Hematopoietic multipotent progenitor cell treated with erythropoietin and hydrocortisone succinate and interleukin-3 and kit ligand, for 6 days (in vitro differentiated cells): ENCODE data around the gene IBSP.

Experiments used
- DNase-seq: peaks from one replicate; pipeline ENCODE4 v3.0.0-alpha.2; 2015

Gene IBSP

GRCh38 chr4:87799301-87800113, at the start of gene IBSP:
Gene IBSP, plus strand, starts transcription at chr4:87799554. Its CDS starts 2,808 bp downstream, at chr4:87802362.
- no peak for DNase-seq

- no peak for DNase-seq
Measured at GRCh38 chr4:87749883-87750282, 49.5 kb upstream of the IBSP start.

GRCh38 chr4:87758270-87758669, 41.1 kb upstream of the IBSP start:
- DNase-seq: no peak

GRCh38 chr4:87762311-87762710, 37.0 kb upstream of the IBSP start:
- DNase-seq: no peak

- no peak for DNase-seq
Measured at GRCh38 chr4:87781569-87781968, 17.8 kb upstream of the IBSP start.

GRCh38 chr4:87783781-87784180, 15.6 kb upstream of the IBSP start:
- DNase-seq: no peak

- peak; percentile 34 for DNase-seq
Measured at GRCh38 chr4:87785731-87786509, 13.4 kb upstream of the IBSP start.

GRCh38 chr4:87802858-87803257, 3.5 kb downstream of the IBSP start:
- DNase-seq: no peak

GRCh38 chr4:87803421-87803820, 4.1 kb downstream of the IBSP start:
- no peak for DNase-seq

- DNase-seq: no peak
Measured at GRCh38 chr4:87804871-87805270, 5.5 kb downstream of the IBSP start.

GRCh38 chr4:87805971-87806370, 6.6 kb downstream of the IBSP start:
- DNase-seq: no peak

- no peak for DNase-seq
Measured at GRCh38 chr4:87806520-87806919, 7.2 kb downstream of the IBSP start.

- DNase-seq: no peak
Measured at GRCh38 chr4:87807402-87807801, 8.0 kb downstream of the IBSP start.

- no peak for DNase-seq
Measured at GRCh38 chr4:87811977-87812376, 12.6 kb downstream of the IBSP start.

GRCh38 chr4:87819281-87819919, 20.0 kb downstream of the IBSP start:
- peak; percentile 3 for DNase-seq

- no peak for DNase-seq
Measured at GRCh38 chr4:87823200-87823599, 23.8 kb downstream of the IBSP start.

GRCh38 chr4:87823724-87824123, 24.4 kb downstream of the IBSP start:
- no peak for DNase-seq

- no peak for DNase-seq
Measured at GRCh38 chr4:87824352-87824751, 25.0 kb downstream of the IBSP start.

- DNase-seq: no peak
Measured at GRCh38 chr4:87832669-87833068, 33.3 kb downstream of the IBSP start, which contains the start of gene MEPE. Gene MEPE, plus strand, starts transcription at chr4:87832969. Its CDS starts 1,746 bp downstream, at chr4:87834715.

- DNase-seq: no peak
Measured at GRCh38 chr4:87834401-87834800, 35.0 kb downstream of the IBSP start.

- DNase-seq: no peak
Measured at GRCh38 chr4:87835197-87835596, 35.8 kb downstream of the IBSP start.

- DNase-seq: no peak
Measured at GRCh38 chr4:87835743-87836142, 36.4 kb downstream of the IBSP start.

GRCh38 chr4:87838205-87838604, 38.9 kb downstream of the IBSP start:
- DNase-seq: no peak
